Skin of body (tissue), 2 donors: ENCODE measurements around the gene GNB1L. TPM values are rescaled to one million over a fixed set of nuclear protein-coding genes. Genes with fewer than 3 reads are reported as not detected.
"Not testable (repeated sequence)": the region's sequence is repeated elsewhere in the genome, so short reads cannot be mapped to it uniquely, and the experiment has no call there.

Source experiments
- DNase-seq: peaks from one replicate; lab custom pipeline; 2025; lab: John Stamatoyannopoulos, UW
- total RNA-seq: library from RNA; depleted of rRNA; stranded (reverse); fragments of >200 nt; gene quantifications from one replicate; pipeline ENCODE4 v1.2.3, GENCODE V29; 2014

Gene GNB1L
- total RNA-seq, 1 donor from 2014 or later, result 2.1 TPM

DNA sequence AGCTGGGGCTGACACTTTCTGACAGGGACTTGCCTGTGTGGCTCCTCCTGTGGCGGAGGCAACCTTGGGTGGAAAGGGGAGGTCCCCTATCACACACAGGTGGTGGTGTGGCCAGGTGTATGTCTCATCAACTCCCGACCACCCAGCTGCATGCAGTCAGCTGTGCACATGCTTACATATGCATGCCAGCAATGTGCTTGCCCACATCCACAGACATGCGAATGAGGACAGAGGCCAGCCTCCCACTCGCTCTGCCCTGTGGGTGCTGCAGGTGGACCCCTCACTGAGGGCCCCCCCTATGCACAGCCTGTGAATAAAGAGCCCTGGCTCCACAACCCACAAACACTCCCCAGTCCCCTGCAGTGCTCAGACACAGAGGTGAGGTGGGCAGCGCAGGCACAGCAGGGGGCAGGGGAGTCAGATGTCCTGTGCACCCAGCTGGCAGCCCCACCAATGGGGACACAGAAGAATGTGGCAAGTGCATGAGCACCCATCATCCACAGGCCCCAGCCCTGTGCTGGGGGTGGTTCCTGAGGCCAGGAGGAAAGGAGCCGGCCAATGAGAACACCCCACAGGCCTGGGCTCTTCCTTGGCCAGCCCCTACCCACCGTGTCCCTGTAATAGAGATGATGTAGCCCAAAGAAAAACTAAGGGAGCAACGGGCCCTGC, 9.5 kb downstream of the GNB1L start:
- DNase-seq, result no peak

DNA sequence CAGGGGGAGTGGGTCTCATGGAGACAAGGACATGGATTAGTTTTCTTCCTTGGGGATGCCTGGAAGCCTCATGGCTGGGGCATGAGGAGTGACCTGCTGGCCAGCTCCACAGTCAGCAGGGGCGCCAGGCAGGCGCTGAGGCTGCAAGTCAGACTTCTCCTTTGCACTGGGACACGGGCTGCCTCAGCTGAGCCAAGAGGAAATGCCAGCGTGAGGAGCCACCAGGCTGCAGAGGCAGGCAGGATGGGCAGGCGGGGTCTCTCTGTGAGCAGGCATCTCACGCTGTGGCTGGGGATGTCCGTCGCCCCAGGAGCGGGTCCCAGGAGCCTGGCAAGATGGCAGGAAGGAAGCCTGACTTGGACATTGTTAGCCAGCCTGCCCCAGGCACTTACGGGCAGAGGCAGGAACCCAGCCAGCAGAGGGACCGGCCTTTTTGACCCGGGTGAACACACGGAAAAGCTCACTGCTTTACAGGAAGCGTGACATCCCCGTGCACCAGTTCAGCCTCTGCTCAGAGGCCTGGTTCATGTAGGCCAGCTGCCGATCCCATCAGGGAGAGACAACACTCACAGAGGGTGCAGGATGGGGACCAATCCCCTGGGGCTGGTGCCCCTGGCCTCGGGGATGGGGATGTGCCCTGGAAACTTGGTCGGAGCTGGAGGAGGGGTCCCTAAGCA, 10.2 kb downstream of the GNB1L start:
- peak; percentile 13 for DNase-seq

DNA sequence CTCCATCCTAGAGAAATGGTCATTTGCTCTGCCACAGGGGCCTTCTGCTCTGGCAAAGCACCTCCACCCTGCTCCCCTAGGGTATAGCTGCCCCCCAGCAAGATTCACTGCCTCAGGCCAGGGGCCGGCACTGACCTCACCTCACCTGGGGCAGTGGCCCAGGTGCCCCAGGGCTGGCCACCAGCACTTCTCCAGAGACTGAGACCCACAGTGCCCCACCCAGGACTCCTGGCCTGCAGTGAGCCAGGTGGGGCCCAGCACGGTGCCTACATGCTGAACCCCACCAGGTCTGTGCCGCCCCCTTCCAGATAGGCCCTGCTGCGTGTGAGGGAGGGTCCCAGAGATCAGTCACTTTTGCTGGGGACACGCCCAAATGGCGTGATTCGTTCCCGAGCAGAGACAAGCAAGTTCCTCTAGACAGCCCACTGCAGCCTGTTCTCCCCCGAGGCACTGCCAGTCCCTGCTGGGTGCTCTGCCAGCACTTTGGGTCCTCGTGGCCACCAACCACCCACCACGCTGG, 10.8 kb downstream of the GNB1L start:
- DNase-seq, result no peak

DNA sequence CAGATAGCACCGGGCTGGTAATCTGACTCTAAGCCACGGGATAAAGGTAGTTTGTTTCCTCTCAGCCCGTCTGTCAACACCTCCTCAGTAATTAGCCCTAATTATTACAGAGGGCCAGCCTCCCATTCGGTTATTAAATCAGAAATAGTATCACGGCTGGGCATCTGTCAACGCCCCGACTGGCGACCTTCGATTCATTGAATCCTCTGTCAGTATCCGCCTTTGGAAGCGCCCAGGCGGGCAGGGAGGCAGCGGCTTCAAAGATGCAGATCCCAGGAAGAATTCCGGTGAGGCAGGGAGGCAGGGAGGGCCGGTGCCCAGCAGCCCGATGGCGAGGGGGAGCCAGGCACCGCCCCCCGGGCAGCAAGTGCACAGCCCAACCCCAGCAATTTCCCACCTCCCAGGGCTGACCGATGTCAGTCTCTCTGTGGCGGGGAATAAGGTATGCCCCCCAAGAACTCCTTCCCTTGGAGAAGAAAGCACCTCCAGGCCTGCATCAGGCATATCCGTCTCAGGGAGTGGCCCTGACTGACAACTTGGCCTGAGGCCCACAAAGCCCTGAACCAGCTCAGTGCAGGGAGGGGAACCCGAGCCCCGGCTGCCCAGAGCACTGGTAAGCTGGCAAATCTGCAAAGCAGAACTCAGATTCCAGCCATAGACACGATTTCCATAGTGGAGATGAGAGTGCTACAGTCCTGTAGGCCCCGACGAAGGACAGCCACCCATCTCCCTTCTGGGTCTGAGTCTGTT, 11.4 kb downstream of the GNB1L start:
- DNase-seq, result no peak

DNA sequence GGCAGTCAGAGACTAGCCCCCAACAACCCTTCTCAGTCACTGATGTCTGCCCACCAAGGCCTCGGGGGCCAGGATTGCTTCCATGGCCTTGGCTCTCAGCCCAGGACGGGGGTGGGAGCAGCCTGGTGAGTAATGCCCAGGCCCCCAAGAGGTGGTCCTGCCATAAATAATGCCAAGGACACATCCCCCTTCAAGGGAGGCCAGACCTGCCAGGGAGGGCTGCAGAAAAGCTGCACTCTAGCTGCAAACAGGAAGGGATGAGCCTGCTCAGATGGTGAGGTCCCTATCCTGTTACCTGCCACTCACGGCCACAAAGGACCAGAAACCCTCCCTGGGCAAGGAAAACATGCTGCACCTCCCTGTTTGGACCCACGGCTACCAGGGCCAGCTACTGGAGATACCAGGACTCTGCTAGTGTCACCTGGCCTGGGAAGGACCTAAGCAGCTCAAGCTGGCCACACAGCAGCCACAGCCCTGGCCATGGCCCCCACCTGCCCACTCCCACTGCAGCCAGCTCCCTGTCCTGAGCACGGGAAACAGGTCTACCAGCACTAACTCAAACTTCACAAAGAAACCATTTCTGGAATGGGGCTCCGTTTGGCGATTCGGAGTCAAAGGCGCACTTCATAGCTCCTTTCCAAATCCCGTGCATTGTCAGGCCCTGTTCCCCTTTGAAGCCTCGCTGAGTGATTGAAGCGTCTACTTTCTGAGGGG, 12.1 kb downstream of the GNB1L start:
- no peak for DNase-seq

DNA sequence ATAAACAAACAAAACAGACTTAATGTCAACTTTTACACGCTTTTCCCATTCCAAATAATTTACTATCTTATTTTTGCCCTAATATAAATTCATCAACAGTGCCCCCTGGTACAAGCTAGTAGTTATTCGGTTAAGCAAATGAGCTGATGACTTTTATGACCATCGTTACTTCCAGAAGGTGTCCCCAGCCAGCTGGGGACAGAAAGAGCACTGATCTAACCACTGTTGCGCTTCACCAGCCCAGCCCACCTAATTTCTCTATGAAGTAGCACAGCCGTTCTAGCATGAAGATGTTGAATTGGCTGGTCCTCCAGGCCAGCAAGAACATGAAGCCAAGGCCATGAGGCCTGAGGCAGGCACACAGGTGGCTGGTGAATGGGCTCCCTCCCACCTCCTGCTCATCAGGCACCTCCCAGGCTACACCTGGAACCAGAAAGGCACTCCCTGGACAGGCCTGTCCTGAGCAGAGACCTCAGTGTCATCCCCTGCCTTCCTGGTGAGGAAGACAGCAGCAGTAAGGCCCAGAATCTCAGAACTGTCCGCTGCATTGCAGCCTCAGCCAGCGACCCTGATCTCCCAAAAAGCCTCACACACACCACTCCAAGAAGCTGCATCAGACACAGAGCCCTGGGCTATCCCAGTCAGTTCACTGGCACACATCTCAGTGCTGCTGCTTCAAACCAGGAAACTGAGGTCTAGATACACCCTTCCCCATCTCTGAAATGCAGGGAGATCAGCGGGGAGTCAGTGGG, 12.9 kb downstream of the GNB1L start:
- no peak for DNase-seq

DNA sequence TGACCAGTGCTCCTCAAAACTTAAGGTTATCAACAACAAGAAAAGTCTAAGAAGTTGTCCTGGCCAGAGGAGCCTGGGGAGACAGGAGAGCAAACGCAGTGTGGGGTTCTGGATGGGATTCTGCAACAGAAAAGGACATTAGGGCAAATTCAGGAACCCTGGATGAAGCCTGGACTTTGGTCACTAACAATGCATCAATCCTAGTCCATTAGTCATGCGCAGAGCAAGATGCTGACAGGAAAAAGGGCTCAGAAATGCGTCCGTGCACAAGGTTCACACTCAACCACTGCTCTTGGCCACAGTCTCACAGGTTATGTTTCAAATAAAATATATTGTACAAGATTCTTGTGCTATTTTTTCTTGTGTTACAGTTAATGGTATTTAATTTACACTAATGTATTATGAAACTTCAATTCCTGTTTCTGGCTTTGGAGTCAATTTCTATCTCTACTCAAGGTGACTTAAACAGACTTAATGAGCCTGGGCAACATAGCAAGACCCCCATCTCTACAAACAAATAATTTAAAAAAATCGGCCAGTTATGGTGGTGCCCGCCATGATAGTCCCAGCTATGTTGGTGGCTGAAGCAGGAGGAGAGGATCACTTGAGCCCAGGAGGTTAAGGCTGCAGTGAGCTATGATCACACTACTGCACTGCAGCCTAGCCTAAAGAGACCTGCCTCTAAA, 13.6 kb downstream of the GNB1L start:
- no peak for DNase-seq

DNA sequence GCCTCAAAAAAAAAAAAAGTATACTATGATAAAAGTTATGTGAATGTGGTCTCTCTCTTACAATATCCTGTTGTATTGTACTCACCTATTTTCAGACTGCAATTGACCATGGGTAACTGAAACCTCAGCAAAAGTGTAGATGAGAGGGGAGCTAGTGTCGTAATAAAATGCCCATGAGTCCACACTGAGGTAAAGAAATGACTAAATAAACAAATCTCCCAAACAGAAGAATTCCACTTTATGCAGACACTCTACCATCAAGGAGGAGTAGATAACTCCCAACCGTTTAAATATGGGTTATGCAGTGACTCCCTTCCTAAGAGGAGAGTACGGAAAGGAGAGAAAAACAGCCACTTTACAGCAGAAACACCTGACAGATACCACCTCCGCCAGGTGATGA, 14.6 kb downstream of the GNB1L start:
- DNase-seq, result no peak

DNA sequence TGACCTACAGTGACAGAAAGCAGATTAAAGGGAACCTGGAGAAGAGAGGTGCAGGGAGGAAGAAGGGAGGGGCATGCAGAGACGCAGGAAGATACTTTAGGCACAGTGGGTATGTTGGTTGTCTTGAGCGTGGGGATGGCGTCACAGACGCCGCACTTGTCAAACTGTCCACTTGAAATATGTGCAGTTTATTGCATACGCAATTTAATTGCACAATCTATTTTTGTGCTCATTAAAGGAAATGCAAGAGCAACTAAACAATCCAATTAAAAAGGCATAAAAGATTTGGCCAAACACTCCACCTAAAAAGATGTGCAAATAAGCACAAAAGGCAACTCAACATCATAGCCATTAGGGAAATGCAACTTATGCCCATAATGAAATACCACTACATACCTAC, 16.8 kb downstream of the GNB1L start:
- no peak for DNase-seq

DNA sequence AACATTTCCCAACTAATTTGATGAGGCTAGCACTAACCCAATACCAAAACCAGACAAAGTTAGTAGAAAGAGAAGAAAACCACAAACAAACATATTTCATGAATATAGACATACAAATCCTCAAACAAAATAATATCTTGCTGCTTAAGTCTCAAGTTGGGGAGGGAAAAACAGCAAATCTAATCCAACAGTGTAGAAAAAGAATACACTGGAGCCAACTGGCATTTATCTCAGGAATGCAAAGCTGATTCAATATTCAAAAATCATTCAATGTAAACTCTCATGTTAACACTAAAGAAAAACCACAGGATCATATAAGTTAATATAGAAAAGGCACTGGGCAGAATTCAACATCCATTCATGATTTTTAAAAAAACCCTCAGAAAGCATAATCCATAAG, 18.2 kb downstream of the GNB1L start:
- no peak for DNase-seq

DNA sequence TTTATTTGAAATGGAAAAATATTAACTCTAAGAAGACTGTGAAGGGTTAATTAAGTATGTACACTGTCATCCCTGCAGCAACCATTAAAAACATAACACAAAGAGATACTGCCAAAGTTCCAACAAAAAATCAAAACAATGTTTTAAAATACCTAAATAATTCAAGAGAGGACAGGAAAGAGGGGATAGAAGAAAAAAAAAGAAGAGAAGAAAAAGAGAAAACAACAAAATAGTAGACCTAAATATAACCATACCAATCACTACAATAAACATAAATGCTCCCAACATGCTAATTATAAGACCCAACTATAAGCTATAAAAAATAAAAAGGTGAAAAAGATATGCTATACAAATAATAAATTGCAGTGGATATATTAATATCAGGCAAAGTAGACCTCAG, 20.1 kb downstream of the GNB1L start:
- no peak for DNase-seq

DNA sequence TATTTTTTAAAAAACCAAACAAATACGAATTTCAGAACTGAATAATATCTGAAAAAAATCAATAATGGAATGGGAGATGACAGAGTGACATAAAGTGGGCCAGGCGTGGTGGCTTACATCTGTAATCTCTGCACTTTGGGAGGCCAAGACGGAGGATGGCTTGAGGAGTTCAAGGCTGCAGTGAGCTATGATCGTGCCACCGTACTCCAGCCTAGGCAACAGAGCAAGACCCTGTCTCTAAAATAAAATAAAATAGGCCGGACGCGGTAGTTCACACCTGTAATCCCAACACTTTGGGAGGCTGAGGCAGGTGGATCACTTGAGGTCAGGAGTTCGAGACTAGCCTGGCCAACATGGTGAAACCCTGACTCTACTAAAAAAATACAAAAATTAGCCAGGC, 21.3 kb downstream of the GNB1L start:
- DNase-seq, result not testable (repeated sequence)

DNA sequence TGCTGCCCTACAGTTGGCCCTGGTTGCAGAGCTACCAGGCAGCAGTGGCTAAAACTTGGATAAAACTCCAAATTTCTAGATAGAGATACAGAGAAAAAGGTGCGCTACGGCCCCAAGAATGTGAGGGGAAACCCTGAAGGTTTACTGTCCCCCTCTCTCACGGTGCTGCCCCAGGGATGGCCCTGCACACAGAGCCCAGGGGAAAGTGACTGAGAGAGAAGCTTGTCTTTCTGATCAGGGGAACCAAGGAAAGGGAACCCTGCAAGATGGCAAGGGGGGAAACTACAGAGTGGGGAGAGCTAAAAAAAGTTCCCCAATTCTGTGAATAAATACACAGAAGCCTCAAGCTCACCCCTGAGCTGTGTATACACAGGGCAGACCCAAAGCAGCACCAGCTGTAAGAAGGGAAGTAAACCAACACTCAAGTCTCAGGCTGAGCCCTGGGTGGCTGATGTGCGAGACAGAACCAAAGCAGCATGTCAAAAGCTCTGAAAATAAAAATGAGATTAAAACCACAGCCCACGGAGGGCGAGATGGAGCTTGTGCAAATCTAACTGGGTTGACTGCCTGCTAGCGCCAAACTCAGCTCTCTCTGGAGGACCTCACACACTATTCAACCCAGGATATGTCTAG, 22.1 kb downstream of the GNB1L start:
- DNase-seq, result no peak

DNA sequence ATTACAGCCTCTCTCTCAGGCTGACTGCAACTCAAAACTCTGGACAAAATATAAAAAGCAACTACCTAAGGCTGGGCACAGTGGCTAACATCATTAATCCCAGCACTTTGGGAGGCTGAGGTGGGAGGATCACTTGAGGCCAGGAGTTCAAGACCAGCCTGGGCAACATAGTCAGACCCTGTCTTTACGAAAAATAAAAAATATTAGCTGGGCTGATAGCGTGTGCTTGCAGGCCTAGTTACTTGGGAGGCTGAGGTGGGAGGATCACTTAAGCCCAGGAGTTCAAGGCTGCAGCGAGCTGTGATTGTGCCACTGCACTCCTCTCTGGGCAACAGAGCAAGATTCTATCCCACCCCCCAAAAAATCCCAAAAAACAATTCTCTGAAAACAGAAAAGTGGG, 22.7 kb downstream of the GNB1L start:
- DNase-seq, result not testable (repeated sequence)

DNA sequence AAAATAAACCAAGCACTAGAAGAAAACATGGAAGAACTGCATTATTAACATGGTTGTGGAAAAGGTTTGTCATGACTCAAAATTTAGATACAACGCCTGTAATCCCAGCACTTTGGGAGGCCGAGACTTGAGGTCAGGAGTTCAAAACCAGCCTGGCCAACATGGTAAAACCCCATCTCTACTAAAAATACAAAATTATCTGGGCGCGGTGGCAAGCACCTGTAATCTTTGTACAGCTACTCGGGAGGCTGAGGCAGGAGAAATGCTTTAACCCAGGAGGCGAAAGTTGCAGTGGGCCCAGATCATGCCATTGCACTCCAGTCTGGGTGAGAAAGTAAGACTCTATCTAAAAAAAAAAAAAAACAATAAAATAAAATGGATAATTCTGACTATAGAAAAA, 23.7 kb downstream of the GNB1L start:
- no peak for DNase-seq

DNA sequence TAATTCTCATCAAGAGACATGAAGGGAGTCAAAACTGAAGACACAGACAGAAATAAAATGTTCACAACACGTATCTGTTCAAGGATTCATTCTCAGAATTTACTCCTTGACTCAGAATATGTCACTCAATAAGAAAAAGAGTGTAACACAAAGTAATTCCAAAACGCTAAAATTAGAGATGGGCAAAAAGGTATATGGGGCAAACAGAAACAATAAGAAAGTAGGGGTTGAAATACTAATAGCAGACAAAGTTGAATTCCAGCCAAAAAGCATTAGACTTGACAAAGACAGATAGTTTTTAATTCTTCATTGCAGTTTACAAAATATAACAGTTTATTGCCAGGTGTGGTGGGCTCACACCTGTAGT, 26.7 kb downstream of the GNB1L start:
- no peak for DNase-seq

DNA sequence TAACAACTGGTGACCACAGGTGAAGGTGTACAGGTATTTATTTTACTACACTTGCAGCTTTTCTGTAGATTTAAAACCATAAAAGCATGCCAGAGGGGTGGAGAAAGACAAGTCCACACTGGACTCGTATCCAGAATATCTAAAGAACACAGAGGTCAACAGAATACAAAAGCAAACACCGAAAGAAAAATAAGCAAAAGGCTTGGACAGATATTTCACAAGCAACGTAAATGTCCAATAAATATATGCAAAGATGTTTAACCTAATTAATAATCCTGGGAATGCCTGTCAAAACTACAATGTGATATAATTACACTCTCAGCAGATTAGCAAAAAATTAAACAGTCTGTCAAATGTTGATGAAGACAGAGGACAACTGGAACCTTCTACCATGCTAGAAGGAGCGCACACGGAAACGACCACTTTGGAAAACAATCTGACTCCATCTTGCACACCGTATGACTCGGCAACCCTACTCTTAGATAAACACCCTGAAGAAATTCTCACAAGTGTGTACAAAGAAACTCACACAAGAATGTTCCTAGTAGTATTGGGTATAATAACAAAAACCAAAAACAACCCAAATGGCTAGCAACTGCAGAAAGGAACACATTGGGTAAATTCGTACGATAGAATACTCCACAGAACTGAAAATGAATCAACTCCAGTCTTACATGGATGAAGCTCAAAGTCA, 27.2 kb downstream of the GNB1L start:
- DNase-seq, result no peak

DNA sequence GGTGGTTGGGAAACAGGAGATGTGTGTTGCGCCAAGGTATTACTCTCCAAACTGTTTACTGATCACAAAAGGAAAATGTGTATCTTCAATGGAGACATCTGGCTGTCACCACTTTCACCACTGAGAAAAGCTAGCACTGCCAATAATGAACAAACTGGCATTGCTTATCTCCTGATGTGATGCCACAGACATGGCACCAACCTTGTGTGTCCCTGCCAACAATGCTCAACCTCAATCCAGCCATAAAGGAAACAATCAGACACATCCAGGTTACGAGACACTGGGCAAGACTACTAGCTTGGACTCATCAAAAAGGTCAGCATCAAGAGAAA, 28.1 kb downstream of the GNB1L start:
- no peak for DNase-seq

DNA sequence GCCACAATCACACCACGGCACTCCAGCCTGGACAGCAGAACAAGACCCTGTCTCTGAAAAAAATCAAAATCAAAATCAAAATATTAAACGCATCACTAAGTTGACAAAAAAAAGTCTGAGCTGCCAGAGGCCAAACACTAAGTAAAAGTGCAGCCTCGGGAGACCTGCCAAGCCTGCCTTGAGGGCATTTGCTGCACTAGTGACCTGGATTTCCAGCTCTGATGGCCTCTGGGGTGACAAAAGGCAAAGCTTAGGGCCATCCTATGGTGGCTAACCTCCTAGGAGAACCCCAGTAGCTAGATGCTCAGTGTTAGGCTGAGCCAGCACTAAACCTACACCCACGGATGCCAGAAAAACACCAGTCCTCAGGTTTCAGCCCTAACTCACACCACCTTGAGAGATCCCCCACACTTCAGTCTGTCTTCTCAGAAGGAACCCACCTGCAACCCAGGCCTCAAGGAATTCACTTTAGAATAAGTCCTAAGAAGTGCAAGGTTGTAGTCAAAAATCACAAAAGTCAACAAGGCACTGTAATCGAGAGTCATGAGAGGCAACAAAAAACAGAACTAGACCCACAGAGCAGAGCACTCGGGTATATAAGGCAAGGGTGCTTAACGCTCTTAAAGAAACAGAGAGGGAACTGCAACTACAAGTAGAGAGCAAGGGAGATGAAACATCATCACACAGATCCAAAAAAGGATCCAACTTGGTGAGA, 28.6 kb downstream of the GNB1L start:
- no peak for DNase-seq
